Measurements from ENCODE around the gene GLI2.

Gene GLI2

DNA sequence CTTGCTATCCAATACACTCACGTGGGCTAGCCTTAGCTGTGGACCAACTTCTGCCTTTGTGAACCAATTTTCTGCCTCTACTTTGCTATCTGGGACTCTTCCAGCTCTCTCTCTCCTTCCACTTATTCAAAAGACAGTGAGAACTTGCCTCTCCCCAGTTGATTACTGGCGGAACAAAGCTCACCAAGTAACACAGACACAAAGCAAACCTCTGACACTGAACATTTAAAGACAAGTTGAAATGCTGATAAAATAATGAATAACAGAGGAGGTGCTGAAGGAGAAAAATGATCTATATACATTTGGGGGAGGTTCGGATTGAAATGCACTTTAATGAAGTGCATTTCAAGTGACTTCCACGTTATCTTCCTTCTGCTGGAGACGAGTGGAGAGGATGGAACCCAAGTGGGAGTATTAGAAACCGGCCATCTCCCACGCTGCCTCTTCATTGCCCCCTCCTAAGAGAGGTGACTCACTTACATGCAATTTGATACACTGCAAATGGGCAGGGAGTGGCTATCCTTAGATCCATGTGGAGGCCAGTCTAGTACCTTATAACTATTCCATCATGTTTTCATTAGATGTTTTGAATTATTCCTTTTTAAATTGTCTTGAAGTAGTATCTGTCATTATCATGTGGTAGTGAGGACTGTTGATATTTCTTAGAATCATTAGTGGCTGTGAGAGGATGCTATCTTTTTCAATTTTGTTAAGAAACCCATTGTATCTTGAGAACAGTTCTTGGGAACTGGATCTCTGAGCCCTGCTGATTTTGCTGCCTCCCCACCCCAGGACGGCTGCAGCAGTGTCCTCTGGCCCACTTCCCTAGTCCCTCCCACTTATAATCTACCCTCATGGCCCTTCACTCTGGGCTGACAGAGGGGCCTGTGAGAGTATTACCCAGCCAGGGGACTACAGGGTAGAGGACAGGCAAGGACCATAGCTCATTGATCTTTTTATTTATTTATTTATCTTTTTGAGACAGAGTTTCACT lies 6.0 kb upstream of the GLI2 start (continued):
- TF ChIP-seq, protein P1, sequence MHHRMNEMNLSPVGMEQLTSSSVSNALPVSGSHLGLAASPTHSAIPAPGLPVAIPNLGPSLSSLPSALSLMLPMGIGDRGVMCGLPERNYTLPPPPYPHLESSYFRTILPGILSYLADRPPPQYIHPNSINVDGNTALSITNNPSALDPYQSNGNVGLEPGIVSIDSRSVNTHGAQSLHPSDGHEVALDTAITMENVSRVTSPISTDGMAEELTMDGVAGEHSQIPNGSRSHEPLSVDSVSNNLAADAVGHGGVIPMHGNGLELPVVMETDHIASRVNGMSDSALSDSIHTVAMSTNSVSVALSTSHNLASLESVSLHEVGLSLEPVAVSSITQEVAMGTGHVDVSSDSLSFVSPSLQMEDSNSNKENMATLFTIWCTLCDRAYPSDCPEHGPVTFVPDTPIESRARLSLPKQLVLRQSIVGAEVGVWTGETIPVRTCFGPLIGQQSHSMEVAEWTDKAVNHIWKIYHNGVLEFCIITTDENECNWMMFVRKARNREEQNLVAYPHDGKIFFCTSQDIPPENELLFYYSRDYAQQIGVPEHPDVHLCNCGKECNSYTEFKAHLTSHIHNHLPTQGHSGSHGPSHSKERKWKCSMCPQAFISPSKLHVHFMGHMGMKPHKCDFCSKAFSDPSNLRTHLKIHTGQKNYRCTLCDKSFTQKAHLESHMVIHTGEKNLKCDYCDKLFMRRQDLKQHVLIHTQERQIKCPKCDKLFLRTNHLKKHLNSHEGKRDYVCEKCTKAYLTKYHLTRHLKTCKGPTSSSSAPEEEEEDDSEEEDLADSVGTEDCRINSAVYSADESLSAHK (tag by site-specific recombination; IDR thresholded peaks at IDR 0.05): peak; percentile 84
- 0 out of 2 replicates have a peak, but pooled peaks have one; percentile 26 for TF ChIP-seq KLF1 (tag by site-specific recombination; IDR thresholded peaks at IDR 0.05)
- no peak for TF ChIP-seq ZNF426 (tag by site-specific recombination; IDR thresholded peaks at IDR 0.05)
- no peak for TF ChIP-seq ZNF626 (tag by site-specific recombination; IDR thresholded peaks at IDR 0.05)
- no peak for TF ChIP-seq ZNF239 (tag by site-specific recombination; IDR thresholded peaks at IDR 0.05)
- TF ChIP-seq ZNF677 (tag by site-specific recombination; IDR thresholded peaks at IDR 0.05): no peak
- no peak for TF ChIP-seq GFI1B (tag by site-specific recombination; IDR thresholded peaks at IDR 0.05)
- TF ChIP-seq GLIS1 (tag by site-specific recombination; IDR thresholded peaks at IDR 0.05): peak; percentile 62
- TF ChIP-seq ZBTB48 (tag by site-specific recombination; IDR thresholded peaks at IDR 0.05): no peak
- TF ChIP-seq MEIS1 (CRISPR knock-in tag; IDR thresholded peaks at IDR 0.05; ENCODE audit: borderline replicate concordance): no peak
- 0 out of 2 replicates have a peak, but pooled peaks have one; percentile 28 for TF ChIP-seq ZBTB17 (tag by site-specific recombination; IDR thresholded peaks at IDR 0.05)
- no peak for TF ChIP-seq ZXDB (tag by site-specific recombination; IDR thresholded peaks at IDR 0.05)
- TF ChIP-seq, protein P2, sequence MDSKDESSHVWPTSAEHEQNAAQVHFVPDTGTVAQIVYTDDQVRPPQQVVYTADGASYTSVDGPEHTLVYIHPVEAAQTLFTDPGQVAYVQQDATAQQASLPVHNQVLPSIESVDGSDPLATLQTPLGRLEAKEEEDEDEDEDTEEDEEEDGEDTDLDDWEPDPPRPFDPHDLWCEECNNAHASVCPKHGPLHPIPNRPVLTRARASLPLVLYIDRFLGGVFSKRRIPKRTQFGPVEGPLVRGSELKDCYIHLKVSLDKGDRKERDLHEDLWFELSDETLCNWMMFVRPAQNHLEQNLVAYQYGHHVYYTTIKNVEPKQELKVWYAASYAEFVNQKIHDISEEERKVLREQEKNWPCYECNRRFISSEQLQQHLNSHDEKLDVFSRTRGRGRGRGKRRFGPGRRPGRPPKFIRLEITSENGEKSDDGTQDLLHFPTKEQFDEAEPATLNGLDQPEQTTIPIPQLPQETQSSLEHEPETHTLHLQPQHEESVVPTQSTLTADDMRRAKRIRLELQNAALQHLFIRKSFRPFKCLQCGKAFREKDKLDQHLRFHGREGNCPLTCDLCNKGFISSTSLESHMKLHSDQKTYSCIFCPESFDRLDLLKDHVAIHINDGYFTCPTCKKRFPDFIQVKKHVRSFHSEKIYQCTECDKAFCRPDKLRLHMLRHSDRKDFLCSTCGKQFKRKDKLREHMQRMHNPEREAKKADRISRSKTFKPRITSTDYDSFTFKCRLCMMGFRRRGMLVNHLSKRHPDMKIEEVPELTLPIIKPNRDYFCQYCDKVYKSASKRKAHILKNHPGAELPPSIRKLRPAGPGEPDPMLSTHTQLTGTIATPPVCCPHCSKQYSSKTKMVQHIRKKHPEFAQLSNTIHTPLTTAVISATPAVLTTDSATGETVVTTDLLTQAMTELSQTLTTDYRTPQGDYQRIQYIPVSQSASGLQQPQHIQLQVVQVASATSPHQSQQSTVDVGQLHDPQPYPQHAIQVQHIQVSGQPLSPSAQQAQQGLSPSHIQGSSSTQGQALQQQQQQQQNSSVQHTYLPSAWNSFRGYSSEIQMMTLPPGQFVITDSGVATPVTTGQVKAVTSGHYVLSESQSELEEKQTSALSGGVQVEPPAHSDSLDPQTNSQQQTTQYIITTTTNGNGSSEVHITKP (tag by site-specific recombination; IDR thresholded peaks at IDR 0.05): no peak
- TF ChIP-seq ZSCAN4 (tag by site-specific recombination; IDR thresholded peaks at IDR 0.05): no peak
- TF ChIP-seq KLF10 (tag by site-specific recombination; IDR thresholded peaks at IDR 0.05): no peak
- no peak for TF ChIP-seq ZFP3 (tag by site-specific recombination; IDR thresholded peaks at IDR 0.05; ENCODE audit: low read depth)
- 0 out of 2 replicates have a peak, but pooled peaks have one; percentile 17 for TF ChIP-seq ZNF629 (tag by site-specific recombination; IDR thresholded peaks at IDR 0.05)
- TF ChIP-seq ZNF132 (tag by site-specific recombination; IDR thresholded peaks at IDR 0.05; ENCODE audit: borderline replicate concordance): no peak
- TF ChIP-seq, protein P3, sequence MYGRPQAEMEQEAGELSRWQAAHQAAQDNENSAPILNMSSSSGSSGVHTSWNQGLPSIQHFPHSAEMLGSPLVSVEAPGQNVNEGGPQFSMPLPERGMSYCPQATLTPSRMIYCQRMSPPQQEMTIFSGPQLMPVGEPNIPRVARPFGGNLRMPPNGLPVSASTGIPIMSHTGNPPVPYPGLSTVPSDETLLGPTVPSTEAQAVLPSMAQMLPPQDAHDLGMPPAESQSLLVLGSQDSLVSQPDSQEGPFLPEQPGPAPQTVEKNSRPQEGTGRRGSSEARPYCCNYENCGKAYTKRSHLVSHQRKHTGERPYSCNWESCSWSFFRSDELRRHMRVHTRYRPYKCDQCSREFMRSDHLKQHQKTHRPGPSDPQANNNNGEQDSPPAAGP (tag by site-specific recombination; IDR thresholded peaks at IDR 0.05): 0 out of 2 replicates have a peak, but pooled peaks have one; percentile 24
- TF ChIP-seq ZBTB8A (tag by site-specific recombination; IDR thresholded peaks at IDR 0.05): no peak
- no peak for TF ChIP-seq ZNF341 (tag by site-specific recombination; IDR thresholded peaks at IDR 0.05; ENCODE audit: low read depth)
